ENCODE results near the gene HS6ST1. TPM values are rescaled to one million over a fixed set of nuclear protein-coding genes. Genes with fewer than 3 reads are reported as not detected.

The HS6ST1 gene
- total RNA-seq, 2 donors from 2014 or later, result 19.3 to 22.9 TPM

GRCh38 chr2:128346291-128347170 is 27.9 kb upstream of the HS6ST1 start:
- intact Hi-C loops (cut with DNase I), result no loop called here
- no peak for TF ChIP-seq CTCF (IDR thresholded peaks at IDR 0.05)

GRCh38 chr2:128345436-128346165 is 26.9 kb upstream of the HS6ST1 start:
- no peak overlapping the region for H3K4me3 ChIP-seq
- H3K9ac ChIP-seq (ENCODE audit: low read depth in 2 of 2, low read length in 2 of 2), result no peak overlapping the region
- no peaks in the 10 kb centered on the region for H3K36me3 ChIP-seq
- intact Hi-C loops (cut with DNase I), result no loop called here
- no peak for TF ChIP-seq CTCF (IDR thresholded peaks at IDR 0.05)
- H3K4me1 ChIP-seq, result no peaks in the 10 kb centered on the region
- no peak overlapping the region for H3K27ac ChIP-seq
- H3K9me3 ChIP-seq, result no peaks in the 10 kb centered on the region
- no peak for DNase-seq
- H3K27me3 ChIP-seq, result no peaks in the 10 kb centered on the region

More at GRCh38 chr2:128346291-128347170, 27.9 kb upstream of the HS6ST1 start:
- Histone ChIP-seq H3K27me3 (no peaks in the 10 kb centered on the region), H3K4me1 (no peaks in the 10 kb centered on the region), H3K9ac (ENCODE audit: low read depth in 2 of 2, low read length in 2 of 2) (no peak overlapping the region), H3K9me3 (no peaks in the 10 kb centered on the region), H3K27ac (no peak overlapping the region), H3K4me3 (no peak overlapping the region), H3K36me3 (no peaks in the 10 kb centered on the region)
- DNase-seq, result no peak

- H3K9ac ChIP-seq (ENCODE audit: low read depth in 2 of 2, low read length in 2 of 2), result no peak overlapping the region
Measured at GRCh38 chr2:128344101-128344500, 25.4 kb upstream of the HS6ST1 start.

GRCh38 chr2:128343459-128343858 is 24.8 kb upstream of the HS6ST1 start:
- no peak for TF ChIP-seq CTCF (IDR thresholded peaks at IDR 0.05)
- DNase-seq, result no peak
- intact Hi-C loops (cut with DNase I), result no loop called here

More at GRCh38 chr2:128344101-128344500, 25.4 kb upstream of the HS6ST1 start:
- no peak overlapping the region for H3K4me3 ChIP-seq
- intact Hi-C loops (cut with DNase I), result no loop called here
- no peaks in the 10 kb centered on the region for H3K27me3 ChIP-seq
- H3K27ac ChIP-seq, result no peak overlapping the region
- H3K9me3 ChIP-seq, result no peaks in the 10 kb centered on the region
- no peaks in the 10 kb centered on the region for H3K4me1 ChIP-seq
- no peaks in the 10 kb centered on the region for H3K36me3 ChIP-seq
- DNase-seq, result no peak
- TF ChIP-seq CTCF (IDR thresholded peaks at IDR 0.05), result no peak

GRCh38 chr2:128342550-128342949 is 23.9 kb upstream of the HS6ST1 start:
- H3K27ac ChIP-seq, result no peak overlapping the region
- H3K36me3 ChIP-seq, result no peaks in the 10 kb centered on the region
- no peak overlapping the region for H3K4me3 ChIP-seq
- H3K27me3 ChIP-seq, result no peaks in the 10 kb centered on the region
- intact Hi-C loops (cut with DNase I), result no loop called here
- H3K9ac ChIP-seq (ENCODE audit: low read depth in 2 of 2, low read length in 2 of 2), result no peak overlapping the region
- TF ChIP-seq CTCF (IDR thresholded peaks at IDR 0.05), result no peak
- DNase-seq, result no peak
- no peaks in the 10 kb centered on the region for H3K4me1 ChIP-seq
- H3K9me3 ChIP-seq, result no peaks in the 10 kb centered on the region

More at GRCh38 chr2:128343459-128343858, 24.8 kb upstream of the HS6ST1 start:
- Histone ChIP-seq H3K9ac (ENCODE audit: low read depth in 2 of 2, low read length in 2 of 2) (no peak overlapping the region), H3K27ac (no peak overlapping the region), H3K36me3 (no peaks in the 10 kb centered on the region), H3K4me3 (no peak overlapping the region), H3K9me3 (no peaks in the 10 kb centered on the region), H3K4me1 (no peaks in the 10 kb centered on the region), H3K27me3 (no peaks in the 10 kb centered on the region)
